DND-41 (cell line): ENCODE measurements around the gene TUBB3.

Source experiments
- ATAC-seq: fragments of 200-7000 bp; cut with Tn5 transposase; 3 replicates; pipeline ENCODE4 v1.9.1; 2021; ENCODE audit warnings: low read depth; ENCODE audit not compliant: insufficient read depth
- DNase-seq: peaks from one replicate; pipeline ENCODE4 v3.0.0-alpha.2; 2020
- H2AFZ ChIP-seq: 2 replicates; pipeline ENCODE4 v1.6.0; 2012; ENCODE audit warnings: low read depth, low read length
- H3K27ac ChIP-seq: 2 replicates; pipeline ENCODE4 v1.5.1; 2012; ENCODE audit warnings: low read length, inconsistent platforms
- H3K27me3 ChIP-seq: fragments of 200-600 bp; sonication (generic); 2 replicates; pipeline ENCODE4 v1.6.0; 2012; ENCODE audit warnings: low read length, mild to moderate bottlenecking, inconsistent platforms; ENCODE audit not compliant: insufficient read depth, poor library complexity
- H3K36me3 ChIP-seq: 2 replicates; pipeline ENCODE4 v1.5.1; 2012; ENCODE audit warnings: low read length, inconsistent platforms; ENCODE audit not compliant: insufficient read depth
- H3K4me1 ChIP-seq: 2 replicates; pipeline ENCODE4 v1.5.1; 2012; ENCODE audit warnings: mild to moderate bottlenecking, low read length; ENCODE audit not compliant: insufficient read depth
- H3K4me2 ChIP-seq: 2 replicates; pipeline ENCODE4 v1.6.0; 2012; ENCODE audit warnings: mild to moderate bottlenecking, moderate library complexity, low read length, inconsistent platforms; ENCODE audit not compliant: insufficient read depth
- H3K4me3 ChIP-seq, 2 experiments: fragments of 200-600 bp in 1 of 2; shearing (Covaris generic) in 1 of 2; 2 replicates each; pipeline ENCODE4 v1.5.1; 2012 to 2016; ENCODE audit warnings: inconsistent platforms in 2 of 2, low read length in 2 of 2, mild to moderate bottlenecking in 2 of 2, low read depth in 1 of 2, moderate library complexity in 1 of 2
- H3K79me2 ChIP-seq: 2 replicates; pipeline ENCODE4 v1.6.0; 2012; ENCODE audit warnings: low read length, inconsistent platforms; ENCODE audit not compliant: insufficient read depth
- H3K9ac ChIP-seq: 2 replicates; pipeline ENCODE4 v1.6.0; 2012; ENCODE audit warnings: low read depth, mild to moderate bottlenecking, inconsistent platforms, low read length, moderate library complexity
- H3K9me3 ChIP-seq: 2 replicates; pipeline ENCODE4 v1.5.1; 2012; ENCODE audit warnings: low read length, moderate library complexity, mild to moderate bottlenecking, inconsistent platforms; ENCODE audit not compliant: insufficient read depth, severe bottlenecking
- H4K20me1 ChIP-seq: 2 replicates; pipeline ENCODE4 v1.6.0; 2012; ENCODE audit warnings: low read length; ENCODE audit not compliant: insufficient read depth
- EZH2 ChIP-seq: IDR thresholded peaks from 3 replicates; pipeline ENCODE4 v1.6.1; 2012; ENCODE audit warnings: borderline replicate concordance, low read depth, mild to moderate bottlenecking, moderate library complexity, low read length, inconsistent platforms; ENCODE audit not compliant: severe bottlenecking
- TF ChIP-seq, protein P1 (sequence below): IDR thresholded peaks from 2 replicates; pipeline ENCODE4 v1.5.1; 2012; ENCODE audit warnings: borderline replicate concordance, low read length, moderate library complexity, mild to moderate bottlenecking; ENCODE audit not compliant: poor library complexity, severe bottlenecking; ENCODE audit errors: extremely low read depth

TUBB3 gene

DNA sequence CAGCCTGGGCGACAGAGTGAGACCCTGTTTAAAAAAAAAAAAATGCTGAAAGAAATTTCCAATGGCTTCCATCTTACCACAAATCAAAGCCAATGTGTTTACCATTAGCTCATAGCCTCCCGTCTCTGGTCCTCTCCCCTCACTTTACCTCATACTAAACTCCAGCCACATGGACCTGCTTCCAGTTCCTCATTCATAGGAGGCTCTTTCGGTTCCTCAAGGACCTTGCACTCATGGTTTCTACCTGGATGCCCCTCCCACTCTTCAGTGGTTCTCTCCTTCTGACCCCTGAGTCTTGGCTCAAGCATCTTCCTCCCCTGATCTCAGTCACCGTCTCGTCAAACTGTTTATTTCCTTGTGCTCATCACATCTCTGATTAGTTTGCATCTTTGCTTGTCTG, 21.6 kb downstream of the TUBB3 start:
- DNase-seq (no peak), ATAC-seq (no peak)
- Histone ChIP-seq H3K9me3 (no peaks in the 10 kb centered on the region), H3K9ac (no peak overlapping the region), H2AFZ (no peak overlapping the region), H3K4me1 (peaks cover 14% of the 10 kb centered on the region), H3K79me2 (no peaks in the 10 kb centered on the region), H3K4me2 (no peak overlapping the region), H3K36me3 (no peaks in the 10 kb centered on the region), H3K27ac (no peak overlapping the region), H4K20me1 (no peaks in the 10 kb centered on the region; the same call in 1 of the 2 replicates), H3K27me3 (peaks cover 5% of the 10 kb centered on the region), H3K4me3 (no peak overlapping the region)
- no peak for TF ChIP-seq EZH2
- TF ChIP-seq, protein P1, sequence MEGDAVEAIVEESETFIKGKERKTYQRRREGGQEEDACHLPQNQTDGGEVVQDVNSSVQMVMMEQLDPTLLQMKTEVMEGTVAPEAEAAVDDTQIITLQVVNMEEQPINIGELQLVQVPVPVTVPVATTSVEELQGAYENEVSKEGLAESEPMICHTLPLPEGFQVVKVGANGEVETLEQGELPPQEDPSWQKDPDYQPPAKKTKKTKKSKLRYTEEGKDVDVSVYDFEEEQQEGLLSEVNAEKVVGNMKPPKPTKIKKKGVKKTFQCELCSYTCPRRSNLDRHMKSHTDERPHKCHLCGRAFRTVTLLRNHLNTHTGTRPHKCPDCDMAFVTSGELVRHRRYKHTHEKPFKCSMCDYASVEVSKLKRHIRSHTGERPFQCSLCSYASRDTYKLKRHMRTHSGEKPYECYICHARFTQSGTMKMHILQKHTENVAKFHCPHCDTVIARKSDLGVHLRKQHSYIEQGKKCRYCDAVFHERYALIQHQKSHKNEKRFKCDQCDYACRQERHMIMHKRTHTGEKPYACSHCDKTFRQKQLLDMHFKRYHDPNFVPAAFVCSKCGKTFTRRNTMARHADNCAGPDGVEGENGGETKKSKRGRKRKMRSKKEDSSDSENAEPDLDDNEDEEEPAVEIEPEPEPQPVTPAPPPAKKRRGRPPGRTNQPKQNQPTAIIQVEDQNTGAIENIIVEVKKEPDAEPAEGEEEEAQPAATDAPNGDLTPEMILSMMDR: no peak

DNA sequence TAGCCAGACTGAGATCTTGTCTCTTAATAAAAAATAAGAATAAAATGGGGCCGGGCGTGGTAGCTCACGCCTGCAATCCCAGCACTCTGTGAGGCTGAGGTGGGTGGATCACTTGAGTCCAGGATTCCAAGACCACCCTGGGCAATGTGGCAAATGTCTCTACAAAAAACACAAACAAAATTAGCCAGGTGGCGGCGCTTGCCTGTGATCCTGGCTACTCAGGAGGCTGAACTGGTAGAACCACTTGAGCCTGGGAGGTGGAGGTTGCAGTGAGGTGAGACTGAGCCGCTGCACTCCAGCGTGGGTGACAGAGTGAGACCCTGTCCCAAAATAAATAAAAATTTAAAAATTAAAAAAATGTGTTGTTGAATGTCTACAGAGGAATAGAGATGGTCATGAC, 22.5 kb downstream of the TUBB3 start:
- TF ChIP-seq, protein P1: no peak
- TF ChIP-seq EZH2: no peak

DNA sequence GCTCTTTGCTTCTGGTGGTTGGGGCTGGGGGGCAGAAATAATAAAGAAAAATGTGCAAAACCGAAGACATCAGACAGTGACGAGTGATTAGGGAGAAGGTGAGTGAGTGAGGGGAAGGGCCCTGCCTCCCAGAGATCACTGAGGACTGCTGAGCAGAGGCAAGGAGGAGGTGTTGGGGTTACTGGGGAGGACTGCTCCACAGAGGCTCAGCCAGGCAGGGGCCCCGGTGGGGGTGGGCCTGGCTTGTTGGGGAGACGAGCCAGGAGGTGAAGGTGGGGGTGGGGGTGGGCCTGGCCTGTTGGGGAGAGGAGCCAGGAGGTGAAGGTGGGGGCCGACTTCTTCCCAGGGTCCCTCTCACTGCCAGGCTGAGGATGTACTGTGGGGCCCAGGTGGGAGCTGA, 23.4 kb downstream of the TUBB3 start:
- no peaks in the 10 kb centered on the region for H3K79me2 ChIP-seq
- no peak overlapping the region for H3K4me2 ChIP-seq
- H3K27me3 ChIP-seq: peaks cover 5% of the 10 kb centered on the region
- peaks cover 15% of the 10 kb centered on the region for H3K4me1 ChIP-seq
- H3K4me3 ChIP-seq: no peak overlapping the region
- ATAC-seq (no peak), DNase-seq (no peak)
- no peak overlapping the region for H3K9ac ChIP-seq
- H3K27ac ChIP-seq: no peak overlapping the region
- TF ChIP-seq, protein P1: no peak
- TF ChIP-seq EZH2: no peak
- no peak overlapping the region for H2AFZ ChIP-seq
- H3K9me3 ChIP-seq: no peaks in the 10 kb centered on the region
- H4K20me1 ChIP-seq: no peaks in the 10 kb centered on the region; the same call in 1 of the 2 replicates
- no peaks in the 10 kb centered on the region for H3K36me3 ChIP-seq

More for the DNA sequence above, 22.5 kb downstream of the TUBB3 start:
- H3K4me3 ChIP-seq: no peak overlapping the region
- H2AFZ ChIP-seq: no peak overlapping the region
- ATAC-seq (no peak), DNase-seq (no peak)
- no peak overlapping the region for H3K27ac ChIP-seq
- peaks cover 15% of the 10 kb centered on the region for H3K4me1 ChIP-seq
- H3K9me3 ChIP-seq: no peaks in the 10 kb centered on the region
- H3K79me2 ChIP-seq: no peaks in the 10 kb centered on the region
- no peaks in the 10 kb centered on the region for H3K36me3 ChIP-seq
- no peaks in the 10 kb centered on the region; the same call in 1 of the 2 replicates for H4K20me1 ChIP-seq
- H3K27me3 ChIP-seq: peaks cover 5% of the 10 kb centered on the region
- H3K9ac ChIP-seq: no peak overlapping the region
- no peak overlapping the region for H3K4me2 ChIP-seq
